ENCODE data around the gene CAMP. TPM values are rescaled to one million over a fixed set of nuclear protein-coding genes. Genes with fewer than 3 reads are reported as not detected.

Gene CAMP
- total and polyA plus RNA-seq, 4 donors = 1.3 to 5.5 (median 1.7) TPM

- 9 to 10% methylated on average over 39 to 44 of the region's 44 CpGs for whole genome bisulfite sequencing, 2 donors
- H3K4me3 ChIP-seq = peak within 1 kb of the TSS; percentile 76
Measured at GRCh38 chr3:48188266-48189201, 34.8 kb upstream of the CAMP start, which contains the start of gene CDC25A. Gene CDC25A, minus strand, starts transcription at chr3:48188417. Its CDS starts 470 bp downstream, at chr3:48187947.

DNA sequence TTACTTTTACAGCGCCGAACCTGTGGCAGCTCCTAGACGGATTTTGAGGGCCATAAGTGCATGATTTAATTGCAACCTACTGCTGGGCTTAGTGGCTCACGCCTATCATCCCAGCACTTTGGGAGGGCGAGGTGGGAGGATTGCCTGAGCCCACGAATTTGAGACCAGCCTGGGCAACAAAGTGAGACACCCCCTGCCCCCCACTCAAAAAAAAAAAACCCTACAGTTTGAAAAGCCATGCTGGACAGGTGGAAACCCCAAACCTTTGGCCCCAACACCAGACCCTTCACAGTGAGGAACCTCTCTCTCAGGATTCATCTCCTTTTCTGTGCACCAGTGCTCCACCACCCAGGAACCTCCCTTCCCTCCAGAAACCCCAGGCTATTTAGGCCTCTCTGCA is 34.0 kb upstream of the CAMP start:
- Histone ChIP-seq H3K4me1 (ENCODE audit: control insufficient read depth in 5 of 5, insufficient read depth in 5 of 5, low read length in 5 of 5) (peaks cover 0 to 11% (median 7%) of the 10 kb centered on the region in 5 donors), H3K9me3 (ENCODE audit: control insufficient read depth in 4 of 4, insufficient read depth in 3 of 4, low read length in 3 of 4) (no peaks in the 10 kb centered on the region), H3K36me3 (ENCODE audit: control insufficient read depth in 4 of 4, insufficient read depth in 4 of 4, low read length in 4 of 4) (peaks cover 0 to 6% (median 1%) of the 10 kb centered on the region in 4 donors), H3K9ac (ENCODE audit: insufficient read depth in 1 of 2, low read length in 2 of 2) (no peak overlapping the region), H3K4me3 (no peak overlapping the region), H3K27ac (ENCODE audit: low read depth in 1 of 2, low read length in 1 of 2) (no peak overlapping the region), H3K27me3 (ENCODE audit: control insufficient read depth in 3 of 3, insufficient read depth in 3 of 3, low read length in 2 of 3) (no peaks in the 10 kb centered on the region)
- ATAC-seq (ENCODE audit: insufficient read depth, low FRiP score) (no peak), DNase-seq (no peak)
- TF ChIP-seq, protein P1, sequence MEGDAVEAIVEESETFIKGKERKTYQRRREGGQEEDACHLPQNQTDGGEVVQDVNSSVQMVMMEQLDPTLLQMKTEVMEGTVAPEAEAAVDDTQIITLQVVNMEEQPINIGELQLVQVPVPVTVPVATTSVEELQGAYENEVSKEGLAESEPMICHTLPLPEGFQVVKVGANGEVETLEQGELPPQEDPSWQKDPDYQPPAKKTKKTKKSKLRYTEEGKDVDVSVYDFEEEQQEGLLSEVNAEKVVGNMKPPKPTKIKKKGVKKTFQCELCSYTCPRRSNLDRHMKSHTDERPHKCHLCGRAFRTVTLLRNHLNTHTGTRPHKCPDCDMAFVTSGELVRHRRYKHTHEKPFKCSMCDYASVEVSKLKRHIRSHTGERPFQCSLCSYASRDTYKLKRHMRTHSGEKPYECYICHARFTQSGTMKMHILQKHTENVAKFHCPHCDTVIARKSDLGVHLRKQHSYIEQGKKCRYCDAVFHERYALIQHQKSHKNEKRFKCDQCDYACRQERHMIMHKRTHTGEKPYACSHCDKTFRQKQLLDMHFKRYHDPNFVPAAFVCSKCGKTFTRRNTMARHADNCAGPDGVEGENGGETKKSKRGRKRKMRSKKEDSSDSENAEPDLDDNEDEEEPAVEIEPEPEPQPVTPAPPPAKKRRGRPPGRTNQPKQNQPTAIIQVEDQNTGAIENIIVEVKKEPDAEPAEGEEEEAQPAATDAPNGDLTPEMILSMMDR (IDR thresholded peaks at IDR 0.05; ENCODE audit: control extremely low read depth, extremely low read depth) = no peak
- 87 to 94% methylated on average over 6 of the region's 6 CpGs for WGBS, 2 donors

More at GRCh38 chr3:48188266-48189201, 34.8 kb upstream of the CAMP start, which contains the start of gene CDC25A:
- Histone ChIP-seq H3K4me1 (ENCODE audit: control insufficient read depth in 5 of 5, insufficient read depth in 5 of 5, low read length in 5 of 5) (peaks cover 0 to 11% (median 7%) of the 10 kb centered on the region in 5 donors), H3K9ac (ENCODE audit: insufficient read depth in 1 of 2, low read length in 2 of 2) (peak within 1 kb of the TSS; percentile 67 to 73), H3K9me3 (ENCODE audit: control insufficient read depth in 4 of 4, insufficient read depth in 3 of 4, low read length in 3 of 4) (no peaks in the 10 kb centered on the region), H3K36me3 (ENCODE audit: control insufficient read depth in 4 of 4, insufficient read depth in 4 of 4, low read length in 4 of 4) (peaks cover 0 to 6% (median 1%) of the 10 kb centered on the region in 4 donors), H3K27ac (ENCODE audit: low read depth in 1 of 2, low read length in 1 of 2) (no peak within 1 kb of the TSS), H3K27me3 (ENCODE audit: control insufficient read depth in 3 of 3, insufficient read depth in 3 of 3, low read length in 2 of 3) (no peaks in the 10 kb centered on the region)
- DNase-seq = peak; percentile 99 to 100 (median 100)
- ATAC-seq (ENCODE audit: insufficient read depth, low FRiP score) = peak; percentile 97
- TF ChIP-seq, protein P1 (IDR thresholded peaks at IDR 0.05; ENCODE audit: control extremely low read depth, extremely low read depth) = no peak

DNA sequence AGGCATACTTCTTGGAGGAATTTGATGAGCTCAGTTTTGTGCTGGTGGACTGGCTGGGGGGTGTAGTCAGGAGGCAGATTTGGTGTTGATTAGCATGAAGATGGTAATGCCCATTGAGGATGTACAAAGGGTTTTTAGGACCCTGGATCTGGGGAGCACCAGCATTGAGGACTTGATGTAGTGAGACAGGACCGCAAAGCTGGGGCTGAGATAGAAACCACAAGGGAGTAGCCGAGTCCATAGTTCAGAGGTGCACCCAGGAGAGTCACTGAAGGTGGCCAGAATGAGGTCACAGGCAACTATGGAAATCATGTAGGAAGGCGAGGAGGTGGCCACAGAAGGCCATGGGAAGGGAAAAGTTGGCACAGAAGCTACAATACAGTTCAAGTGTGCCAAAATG is 32.4 kb upstream of the CAMP start:
- ATAC-seq (ENCODE audit: insufficient read depth, low FRiP score) = no peak
- H3K36me3 ChIP-seq (ENCODE audit: control insufficient read depth in 4 of 4, insufficient read depth in 4 of 4, low read length in 4 of 4) = peaks cover 0 to 2% (median 0%) of the 10 kb centered on the region in 4 donors
- H3K27ac ChIP-seq (ENCODE audit: low read depth in 1 of 2, low read length in 1 of 2) = no peak overlapping the region
- no peak for DNase-seq
- H3K9ac ChIP-seq (ENCODE audit: insufficient read depth in 1 of 2, low read length in 2 of 2) = no peak overlapping the region
- no peaks in the 10 kb centered on the region for H3K9me3 ChIP-seq (ENCODE audit: control insufficient read depth in 4 of 4, insufficient read depth in 3 of 4, low read length in 3 of 4)
- peaks cover 0 to 11% (median 7%) of the 10 kb centered on the region in 5 donors for H3K4me1 ChIP-seq (ENCODE audit: control insufficient read depth in 5 of 5, insufficient read depth in 5 of 5, low read length in 5 of 5)
- WGBS, 2 donors = 93 to 95% methylated on average over 3 of the region's 3 CpGs
- no peak overlapping the region for H3K4me3 ChIP-seq
- TF ChIP-seq, protein P1 (IDR thresholded peaks at IDR 0.05; ENCODE audit: control extremely low read depth, extremely low read depth) = no peak
- H3K27me3 ChIP-seq (ENCODE audit: control insufficient read depth in 3 of 3, insufficient read depth in 3 of 3, low read length in 2 of 3) = no peaks in the 10 kb centered on the region

Measured in lung (tissue), 12 donors.